Mucosa of descending colon (tissue), 3 donors: ENCODE measurements around the gene PPL. TPM values are rescaled to one million over a fixed set of nuclear protein-coding genes. Genes with fewer than 3 reads are reported as not detected.
A peak's percentile ranks its signal among the peaks of the same experiment; 100 is the strongest.

ENCODE experiments used
- ATAC-seq: fragments of 200-7000 bp; cut with Tn5 transposase; one replicate; pipeline ENCODE4 v1.9.1; 2020; ENCODE audit warnings: mild to moderate bottlenecking, moderate library complexity
- DNase-seq, 3 donors: peaks; one replicate each; pipeline ENCODE4 v3.0.0-alpha.2; 2020
- H3K36me3 ChIP-seq: fragments of 200-600 bp; one replicate; pipeline ENCODE4 v1.8.0; 2021; ENCODE audit warnings: low read depth, mild to moderate bottlenecking
- H3K4me1 ChIP-seq: fragments of 200-600 bp; one replicate; pipeline ENCODE4 v1.8.0; 2021; ENCODE audit warnings: low read depth, mild to moderate bottlenecking
- H3K4me3 ChIP-seq: fragments of 200-600 bp; one replicate; pipeline ENCODE4 v1.8.0; 2021; ENCODE audit warnings: mild to moderate bottlenecking
- H3K9me3 ChIP-seq: fragments of 200-600 bp; one replicate; pipeline ENCODE4 v1.8.0; 2021; ENCODE audit warnings: mild to moderate bottlenecking
- CTCF ChIP-seq: fragments of 200-600 bp; IDR thresholded peaks from one replicate; pipeline ENCODE4 v1.8.0; 2022; ENCODE audit warnings: antibody characterized with exemption, mild to moderate bottlenecking
- intact Hi-C, 2 donors: fragments of 100-400 bp; cut with DNase I in 1 of 2; cut with micrococcal nuclease in 1 of 2; formaldehyde crosslinking; loops; one replicate each; pipeline versions ENCODE4 v1.11.0 to v1.11.1; 2022; cut with DNase I, micrococcal nuclease
- total RNA-seq, 3 donors: library from RNA; stranded (reverse); fragmentation: NEBNext Ultra II Directional in 2 of 3; extraction: Animal tissue kit (Norgen Biotek cat#: 25700) in 2 of 3; gene quantifications; one replicate each; pipeline versions ENCODE4 v1.2.1 to v1.2.4, GENCODE V29; 2021 to 2023
- donor health status: DM: no; HTN: no; CAD: no; lungs with moderate emphysema.
- donor health status: DM: no; HTN: no; CAD: no.
- donor health status: DM: no; HTN: yes; CAD: no.

Gene PPL
- total RNA-seq, 3 donors from 2014 or later: 10.8 to 22.1 (median 13.9) TPM

- no peak for TF ChIP-seq CTCF
- DNase-seq: no peak
- Histone ChIP-seq H3K36me3 (no peaks in the 10 kb centered on the region), H3K4me3 (no peak overlapping the region), H3K9me3 (no peaks in the 10 kb centered on the region), H3K4me1 (peaks cover 10% of the 10 kb centered on the region)
- ATAC-seq: no peak
- intact Hi-C loops: loop anchor here in 1 of 2 donors (10.0 kb wide), 1 partner anchor 105 kb away; the partner anchor contains the start of genes GLYR1 and UBN1
Observed at GRCh38 chr16:4949986-4950385, 13.0 kb upstream of the PPL start.

- DNase-seq (no peak), ATAC-seq (no peak)
- Histone ChIP-seq H3K4me1 (peaks cover 15% of the 10 kb centered on the region), H3K36me3 (no peaks in the 10 kb centered on the region), H3K4me3 (no peak overlapping the region), H3K9me3 (no peaks in the 10 kb centered on the region)
- TF ChIP-seq CTCF: no peak
- intact Hi-C loops: no loop called here
Observed at GRCh38 chr16:4948903-4949766, 12.2 kb upstream of the PPL start.

GRCh38 chr16:4947722-4948503 lies 11.0 kb upstream of the PPL start:
- ATAC-seq: no peak
- no peak overlapping the region for H3K4me3 ChIP-seq
- H3K4me1 ChIP-seq: peaks cover 15% of the 10 kb centered on the region
- no peaks in the 10 kb centered on the region for H3K36me3 ChIP-seq
- intact Hi-C loops: no loop called here
- H3K9me3 ChIP-seq: no peaks in the 10 kb centered on the region
- no peak for DNase-seq
- TF ChIP-seq CTCF: no peak

GRCh38 chr16:4946917-4947316 lies 10.0 kb upstream of the PPL start:
- no peak for TF ChIP-seq CTCF
- Histone ChIP-seq H3K4me1 (peaks cover 15% of the 10 kb centered on the region), H3K36me3 (no peaks in the 10 kb centered on the region), H3K9me3 (no peaks in the 10 kb centered on the region), H3K4me3 (no peak overlapping the region)
- DNase-seq (no peak), ATAC-seq (no peak)
- intact Hi-C loops: no loop called here

GRCh38 chr16:4945560-4946502 lies 8.9 kb upstream of the PPL start:
- no peaks in the 10 kb centered on the region for H3K9me3 ChIP-seq
- DNase-seq (peak in 2 of 3 donors; percentile 43 to 60), ATAC-seq (peak; percentile 14)
- TF ChIP-seq CTCF: no peak
- H3K4me1 ChIP-seq: peaks cover 15% of the 10 kb centered on the region
- no peaks in the 10 kb centered on the region for H3K36me3 ChIP-seq
- intact Hi-C loops: no loop called here
- no peak overlapping the region for H3K4me3 ChIP-seq
